Sigmoid colon (tissue), 3 donors: ENCODE results near the gene HNRNPH2.

ENCODE experiments used
- CTCF ChIP-seq, 4 experiments: fragments of 450-650 bp in 3 of 4; fragments of 200-600 bp in 1 of 4; IDR thresholded peaks; one replicate each; pipeline ENCODE4 v1.5.1; 2016 to 2019; ENCODE audit warnings: antibody characterized with exemption in 4 of 4, mild to moderate bottlenecking in 3 of 4, moderate library complexity in 2 of 4
- POLR2A ChIP-seq, 2 donors: fragments of 450-650 bp; IDR thresholded peaks; one replicate each; pipeline ENCODE4 v1.6.1; 2016; ENCODE audit warnings: antibody characterized with exemption in 2 of 2, mild to moderate bottlenecking in 2 of 2, moderate library complexity in 2 of 2

DNA sequence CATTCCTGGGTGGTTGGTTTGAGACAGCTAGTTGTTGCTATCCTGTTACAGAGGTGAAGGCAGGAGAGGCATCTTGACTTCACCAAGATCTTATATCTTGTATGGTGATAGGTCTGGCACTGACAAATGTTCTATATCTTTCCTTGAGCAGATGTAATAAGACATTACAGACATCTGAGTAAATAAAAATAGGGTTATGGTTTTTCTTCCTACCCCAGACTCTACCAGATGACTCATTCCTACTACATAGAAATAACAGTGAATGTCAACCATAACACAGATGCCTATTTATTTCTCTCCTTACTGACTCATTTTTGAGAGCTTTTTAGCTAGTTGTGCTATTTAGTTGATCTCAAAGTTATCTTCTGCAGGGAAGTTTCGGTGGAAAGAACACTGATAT, 21.9 kb downstream of the HNRNPH2 start:
- TF ChIP-seq CTCF (IDR thresholded peaks at IDR 0.05), result no peak
- TF ChIP-seq POLR2A (IDR thresholded peaks at IDR 0.05), result no peak
